Osteoblast (primary cell): ENCODE results near the gene C6orf89. TPM values are rescaled to one million over a fixed set of nuclear protein-coding genes. Genes with fewer than 3 reads are reported as not detected.
"Not testable (repeated sequence)": the region's sequence is repeated elsewhere in the genome, so short reads cannot be mapped to it uniquely, and the experiment has no call there.

Source experiments
- DNase-seq: peaks from one replicate; pipeline ENCODE4 v3.0.0; 2011; ENCODE audit warnings: low spot score, mixed read lengths; ENCODE audit not compliant: insufficient read length; ENCODE audit errors: missing footprints
- H2AFZ ChIP-seq: 2 replicates; pipeline ENCODE4 v1.6.0; 2011; ENCODE audit warnings: mild to moderate bottlenecking, low read length
- H3K27ac ChIP-seq: 2 replicates; pipeline ENCODE4 v1.5.1; 2011; ENCODE audit warnings: mild to moderate bottlenecking, low read depth, low read length, moderate library complexity
- H3K27me3 ChIP-seq: 2 replicates; pipeline ENCODE4 v1.6.0; 2012; ENCODE audit warnings: mild to moderate bottlenecking, control low read depth, inconsistent platforms, low read length, moderate library complexity; ENCODE audit not compliant: insufficient read depth
- H3K36me3 ChIP-seq: 2 replicates; pipeline ENCODE4 v1.5.1; 2011; ENCODE audit warnings: mild to moderate bottlenecking, low read length, control low read depth, moderate library complexity; ENCODE audit not compliant: insufficient read depth
- H3K4me1 ChIP-seq: 2 replicates; pipeline ENCODE4 v1.5.1; 2011; ENCODE audit warnings: mild to moderate bottlenecking, low read length, control low read depth, moderate library complexity; ENCODE audit not compliant: insufficient read depth
- H3K4me2 ChIP-seq: 2 replicates; pipeline ENCODE4 v1.6.0; 2011; ENCODE audit warnings: mild to moderate bottlenecking, low read length; ENCODE audit not compliant: insufficient read depth
- H3K4me3 ChIP-seq: fragments of 200-600 bp; sonication (generic); 3 replicates; pipeline ENCODE4 v1.5.1; 2012; ENCODE audit warnings: mild to moderate bottlenecking, low read length, inconsistent platforms; ENCODE audit not compliant: insufficient read depth
- H3K79me2 ChIP-seq: 2 replicates; pipeline ENCODE4 v1.6.0; 2012; ENCODE audit warnings: mild to moderate bottlenecking, low read length, control low read depth, inconsistent platforms; ENCODE audit not compliant: insufficient read depth
- H3K9me3 ChIP-seq: 2 replicates; pipeline ENCODE4 v1.5.1; 2011; ENCODE audit warnings: low read depth, low read length, control low read depth
- H4K20me1 ChIP-seq: 2 replicates; pipeline ENCODE4 v1.6.0; 2012; ENCODE audit warnings: mild to moderate bottlenecking, low read length, control low read depth; ENCODE audit not compliant: insufficient read depth
- total RNA-seq: library from RNA; depleted of rRNA; stranded (reverse); fragments of >200 nt; gene quantifications from 2 replicates; pipeline ENCODE4 v1.2.3, GENCODE V29; 2012
- TF ChIP-seq, protein P1 (sequence below): IDR thresholded peaks from 2 replicates; pipeline ENCODE4 v1.5.1; 2011; ENCODE audit warnings: mild to moderate bottlenecking, low read depth, low read length, moderate library complexity; ENCODE audit errors: extremely low read depth

C6orf89 gene
- total RNA-seq, 1 donor: 59.0 TPM

DNA sequence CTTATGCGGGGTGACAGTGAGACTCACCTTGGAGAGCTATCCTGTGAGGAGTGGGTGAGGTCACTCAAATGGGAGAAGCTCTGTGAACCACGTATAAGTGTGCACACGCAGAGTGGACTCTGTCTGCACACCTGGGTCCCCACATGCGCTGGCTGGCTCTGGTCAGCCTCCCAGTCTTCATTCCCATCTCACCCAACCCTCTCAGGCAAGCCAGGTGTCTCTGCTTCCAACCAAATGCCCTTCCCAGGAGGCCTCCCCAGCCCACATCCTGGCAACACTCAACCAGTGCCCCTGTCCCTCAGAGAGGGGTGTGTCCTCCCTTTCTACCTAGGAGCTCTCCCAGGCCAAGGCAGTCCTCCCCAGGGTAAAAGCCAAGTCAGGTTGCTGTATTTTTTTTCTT is 60.8 kb downstream of the C6orf89 start:
- H3K4me2 ChIP-seq: no peak overlapping the region
- H3K9me3 ChIP-seq: no peaks in the 10 kb centered on the region
- H3K27ac ChIP-seq: no peak overlapping the region
- no peak for DNase-seq
- no peaks in the 10 kb centered on the region for H3K36me3 ChIP-seq
- TF ChIP-seq, protein P1, sequence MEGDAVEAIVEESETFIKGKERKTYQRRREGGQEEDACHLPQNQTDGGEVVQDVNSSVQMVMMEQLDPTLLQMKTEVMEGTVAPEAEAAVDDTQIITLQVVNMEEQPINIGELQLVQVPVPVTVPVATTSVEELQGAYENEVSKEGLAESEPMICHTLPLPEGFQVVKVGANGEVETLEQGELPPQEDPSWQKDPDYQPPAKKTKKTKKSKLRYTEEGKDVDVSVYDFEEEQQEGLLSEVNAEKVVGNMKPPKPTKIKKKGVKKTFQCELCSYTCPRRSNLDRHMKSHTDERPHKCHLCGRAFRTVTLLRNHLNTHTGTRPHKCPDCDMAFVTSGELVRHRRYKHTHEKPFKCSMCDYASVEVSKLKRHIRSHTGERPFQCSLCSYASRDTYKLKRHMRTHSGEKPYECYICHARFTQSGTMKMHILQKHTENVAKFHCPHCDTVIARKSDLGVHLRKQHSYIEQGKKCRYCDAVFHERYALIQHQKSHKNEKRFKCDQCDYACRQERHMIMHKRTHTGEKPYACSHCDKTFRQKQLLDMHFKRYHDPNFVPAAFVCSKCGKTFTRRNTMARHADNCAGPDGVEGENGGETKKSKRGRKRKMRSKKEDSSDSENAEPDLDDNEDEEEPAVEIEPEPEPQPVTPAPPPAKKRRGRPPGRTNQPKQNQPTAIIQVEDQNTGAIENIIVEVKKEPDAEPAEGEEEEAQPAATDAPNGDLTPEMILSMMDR: no peak
- no peak overlapping the region for H3K4me3 ChIP-seq
- H2AFZ ChIP-seq: no peak overlapping the region
- H4K20me1 ChIP-seq: no peaks in the 10 kb centered on the region
- no peaks in the 10 kb centered on the region for H3K79me2 ChIP-seq
- H3K4me1 ChIP-seq: peaks cover 10% of the 10 kb centered on the region
- H3K27me3 ChIP-seq: no peaks in the 10 kb centered on the region

DNA sequence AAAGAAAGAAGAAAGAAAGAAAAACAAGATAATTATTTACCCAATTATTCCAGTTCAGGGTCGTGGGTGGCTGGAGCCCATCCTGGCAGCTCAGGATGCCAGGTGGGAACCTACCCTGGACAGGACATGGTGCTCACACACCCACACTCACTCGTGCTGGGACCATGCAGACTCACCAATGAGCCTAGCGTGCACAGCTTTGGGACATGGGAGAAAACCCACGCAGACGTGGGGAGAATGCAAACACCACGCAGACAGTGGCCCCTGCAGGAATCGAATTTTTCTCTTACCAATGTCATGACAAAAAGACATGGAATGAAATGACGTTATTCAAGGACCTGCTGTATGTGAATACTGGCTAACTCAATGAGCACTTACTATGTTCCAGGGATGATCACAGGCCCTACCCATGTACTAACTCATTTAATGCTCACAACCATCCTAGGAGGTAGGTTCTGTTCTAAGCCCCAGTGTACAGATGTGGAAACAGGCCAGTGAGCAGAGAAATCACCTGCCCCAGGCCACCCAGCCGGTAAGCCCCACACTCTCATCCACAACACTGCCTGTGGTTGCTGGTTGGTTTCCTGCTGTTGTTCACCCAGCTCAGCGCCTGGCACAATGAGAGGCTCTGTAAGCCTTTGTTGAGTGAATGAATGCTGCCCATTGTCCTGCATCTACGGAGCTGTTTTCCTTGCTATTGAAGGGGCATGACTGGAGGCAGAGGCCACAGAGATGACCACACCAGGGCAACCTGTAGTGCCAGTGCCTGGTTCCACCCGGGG is 62.0 kb downstream of the C6orf89 start:
- Histone ChIP-seq H3K4me2 (no peak overlapping the region), H3K27me3 (no peaks in the 10 kb centered on the region), H2AFZ (no peak overlapping the region), H3K9me3 (no peaks in the 10 kb centered on the region), H3K36me3 (no peaks in the 10 kb centered on the region), H3K4me3 (no peak overlapping the region), H3K4me1 (peaks cover 10% of the 10 kb centered on the region), H4K20me1 (no peaks in the 10 kb centered on the region), H3K27ac (no peak overlapping the region), H3K79me2 (no peaks in the 10 kb centered on the region)
- DNase-seq: no peak
- TF ChIP-seq, protein P1: no peak

DNA sequence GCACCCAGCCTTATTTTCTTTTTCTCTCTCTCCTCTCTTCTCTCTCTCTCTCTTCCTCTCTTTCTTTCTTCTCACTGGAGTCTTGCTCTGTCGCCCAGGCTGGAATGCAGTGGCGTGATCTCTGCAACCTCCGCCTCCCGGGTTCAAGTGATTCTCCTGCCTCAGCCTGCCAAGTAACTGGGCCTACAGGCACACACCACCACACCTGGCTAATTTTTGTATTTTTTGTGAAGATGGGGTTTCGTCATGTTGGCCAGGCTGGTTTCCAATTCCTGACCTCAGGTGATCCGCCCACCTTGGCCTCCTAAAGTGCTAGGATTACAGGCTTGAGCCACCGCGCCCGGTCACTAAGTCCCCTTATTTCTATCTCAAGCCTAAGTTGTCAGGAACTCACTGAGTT is 63.3 kb downstream of the C6orf89 start:
- not testable (repeated sequence) for H4K20me1 ChIP-seq, H3K9me3 ChIP-seq, H3K27me3 ChIP-seq, H3K79me2 ChIP-seq, H3K36me3 ChIP-seq, DNase-seq, H3K4me3 ChIP-seq, H3K4me1 ChIP-seq
- Histone ChIP-seq H3K27ac (peak overlapping the region; percentile 72), H2AFZ (peak overlapping the region; percentile 79), H3K4me2 (peak overlapping the region; percentile 38)

DNA sequence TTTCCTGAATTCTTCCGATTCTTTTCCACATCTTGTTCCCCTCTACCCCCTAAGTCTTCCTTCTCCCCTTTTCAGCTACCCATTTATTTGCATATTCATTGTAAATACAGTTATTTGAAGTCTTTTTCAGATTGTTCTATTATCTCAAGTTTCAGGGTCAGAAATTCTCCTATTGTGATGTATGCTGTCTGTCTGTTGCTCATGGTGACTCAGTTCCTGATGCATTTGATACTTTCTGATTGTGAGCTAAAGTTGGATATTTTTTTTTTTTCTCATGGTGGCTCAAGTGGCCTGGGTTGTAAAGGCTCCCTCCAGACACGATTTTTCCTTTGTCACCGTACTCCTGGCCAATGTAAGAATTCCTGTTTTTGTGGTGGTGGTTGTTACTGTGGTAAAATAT is 63.9 kb downstream of the C6orf89 start:
- H3K79me2 ChIP-seq: no peaks in the 10 kb centered on the region
- H3K36me3 ChIP-seq: no peaks in the 10 kb centered on the region
- H3K4me1 ChIP-seq: peaks cover 10% of the 10 kb centered on the region
- H3K4me3 ChIP-seq: no peak overlapping the region
- no peaks in the 10 kb centered on the region for H3K9me3 ChIP-seq
- H3K27me3 ChIP-seq: no peaks in the 10 kb centered on the region
- peak overlapping the region; percentile 79 for H2AFZ ChIP-seq
- peak; percentile 87 for DNase-seq
- H3K4me2 ChIP-seq: peak overlapping the region; percentile 38
- TF ChIP-seq, protein P1: no peak
- H4K20me1 ChIP-seq: no peaks in the 10 kb centered on the region
- H3K27ac ChIP-seq: peak overlapping the region; percentile 72
